GM20000 (cell line): ENCODE measurements around the gene CCN6.

Experiments
- DNase-seq: peaks from one replicate; pipeline ENCODE4 v3.0.0; 2012; ENCODE audit warnings: low spot score
- TF ChIP-seq, protein P1 (sequence below): IDR thresholded peaks from 2 replicates; pipeline ENCODE4 v1.5.1; 2012; ENCODE audit warnings: mild to moderate bottlenecking, control low read depth; ENCODE audit errors: extremely low read depth, missing control alignments

The CCN6 gene

GRCh38 chr6:112030206-112030960 is 23.5 kb upstream of the CCN6 start:
- TF ChIP-seq, protein P1, sequence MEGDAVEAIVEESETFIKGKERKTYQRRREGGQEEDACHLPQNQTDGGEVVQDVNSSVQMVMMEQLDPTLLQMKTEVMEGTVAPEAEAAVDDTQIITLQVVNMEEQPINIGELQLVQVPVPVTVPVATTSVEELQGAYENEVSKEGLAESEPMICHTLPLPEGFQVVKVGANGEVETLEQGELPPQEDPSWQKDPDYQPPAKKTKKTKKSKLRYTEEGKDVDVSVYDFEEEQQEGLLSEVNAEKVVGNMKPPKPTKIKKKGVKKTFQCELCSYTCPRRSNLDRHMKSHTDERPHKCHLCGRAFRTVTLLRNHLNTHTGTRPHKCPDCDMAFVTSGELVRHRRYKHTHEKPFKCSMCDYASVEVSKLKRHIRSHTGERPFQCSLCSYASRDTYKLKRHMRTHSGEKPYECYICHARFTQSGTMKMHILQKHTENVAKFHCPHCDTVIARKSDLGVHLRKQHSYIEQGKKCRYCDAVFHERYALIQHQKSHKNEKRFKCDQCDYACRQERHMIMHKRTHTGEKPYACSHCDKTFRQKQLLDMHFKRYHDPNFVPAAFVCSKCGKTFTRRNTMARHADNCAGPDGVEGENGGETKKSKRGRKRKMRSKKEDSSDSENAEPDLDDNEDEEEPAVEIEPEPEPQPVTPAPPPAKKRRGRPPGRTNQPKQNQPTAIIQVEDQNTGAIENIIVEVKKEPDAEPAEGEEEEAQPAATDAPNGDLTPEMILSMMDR: no peak
- DNase-seq: no peak

GRCh38 chr6:112030961-112031660 is 22.8 kb upstream of the CCN6 start:
- no peak for DNase-seq
- TF ChIP-seq, protein P1: no peak

DNA sequence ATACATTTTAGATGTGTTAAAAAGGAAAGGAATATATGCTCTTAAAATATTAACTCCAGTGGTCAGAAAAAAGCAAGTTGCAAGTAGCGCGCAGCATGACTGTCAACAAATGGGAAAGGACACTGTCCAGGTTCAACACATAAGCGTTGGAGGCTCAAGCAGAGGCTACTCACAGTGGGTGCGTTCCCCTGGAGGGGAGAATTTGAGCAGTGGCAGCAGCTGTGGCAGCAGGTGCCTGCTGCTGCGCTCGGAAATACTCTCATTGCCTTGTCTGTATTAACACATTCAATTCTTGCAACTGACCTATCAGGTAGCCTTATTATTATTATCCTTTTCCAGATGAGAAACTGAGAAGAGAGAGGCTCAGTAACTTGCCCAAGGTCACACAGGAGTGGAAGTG is 21.9 kb upstream of the CCN6 start:
- TF ChIP-seq, protein P1: no peak

GRCh38 chr6:112032728-112033127 is 21.2 kb upstream of the CCN6 start:
- TF ChIP-seq, protein P1: no peak
- DNase-seq: no peak

More for the DNA sequence above, 21.9 kb upstream of the CCN6 start:
- no peak for DNase-seq

DNA sequence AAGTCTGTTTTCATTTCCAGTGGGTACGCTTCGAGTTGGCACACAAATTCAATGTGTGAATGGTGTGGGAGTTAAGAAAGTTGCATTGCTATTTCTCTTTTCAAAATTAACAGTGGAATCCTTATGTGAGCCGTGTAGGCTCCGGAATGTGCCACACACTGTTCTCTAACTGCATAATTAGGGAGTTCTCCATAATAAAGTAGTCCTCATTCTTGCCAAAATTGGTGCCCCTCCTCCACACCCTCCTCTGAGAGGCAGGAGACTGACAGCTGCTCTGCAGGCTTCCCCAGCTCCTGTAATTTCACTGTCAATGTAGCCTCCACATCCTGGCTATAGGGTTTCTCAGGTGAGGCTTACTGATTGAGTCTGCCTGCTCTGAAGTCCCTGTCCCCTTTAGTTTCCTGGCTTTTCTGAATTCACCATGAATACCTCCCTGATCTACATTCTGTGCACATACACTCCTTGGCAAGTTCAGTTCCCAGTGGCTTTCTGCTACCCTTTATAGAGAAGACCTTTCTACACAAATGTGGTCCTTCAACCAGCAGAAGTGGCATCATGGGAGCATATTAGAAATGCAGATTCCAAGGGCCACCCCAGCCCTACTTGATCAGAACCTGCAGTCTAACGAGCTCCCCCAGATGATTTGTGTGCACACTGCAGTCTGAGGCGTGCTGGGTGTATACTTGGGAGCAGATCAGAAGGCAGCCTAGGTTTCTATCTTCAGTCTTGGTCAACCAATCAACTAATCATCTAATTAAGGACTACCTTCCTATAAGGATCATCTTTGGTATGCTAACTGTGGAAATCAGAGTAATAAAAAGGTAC is 19.9 kb upstream of the CCN6 start:
- no peak for DNase-seq
- TF ChIP-seq, protein P1: no peak

DNA sequence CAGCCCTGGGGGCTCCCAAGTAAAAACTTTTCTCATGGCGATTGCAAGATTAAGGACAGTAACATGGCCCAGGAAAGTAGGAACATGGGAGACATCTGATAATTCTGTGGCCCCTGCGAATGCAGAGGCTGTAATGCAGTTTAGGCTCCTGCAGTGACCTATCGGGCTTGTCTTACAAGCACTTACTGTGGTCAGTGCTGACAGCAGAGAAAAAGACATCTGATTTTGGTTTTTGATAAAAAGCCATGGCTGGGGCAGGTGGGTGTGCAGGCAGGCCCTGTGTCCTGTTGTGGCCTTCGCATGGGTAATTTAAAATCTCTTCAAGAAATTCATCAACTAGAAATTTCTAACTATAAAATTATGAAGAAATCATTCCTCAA is 19.3 kb upstream of the CCN6 start:
- TF ChIP-seq, protein P1: no peak
- no peak for DNase-seq
